ENCODE data around the gene PCNX3. TPM values are rescaled to one million over a fixed set of nuclear protein-coding genes. Genes with fewer than 3 reads are reported as not detected.

PCNX3 gene
- total RNA-seq, result 27.0 and 30.7 TPM in 2 replicates

DNA sequence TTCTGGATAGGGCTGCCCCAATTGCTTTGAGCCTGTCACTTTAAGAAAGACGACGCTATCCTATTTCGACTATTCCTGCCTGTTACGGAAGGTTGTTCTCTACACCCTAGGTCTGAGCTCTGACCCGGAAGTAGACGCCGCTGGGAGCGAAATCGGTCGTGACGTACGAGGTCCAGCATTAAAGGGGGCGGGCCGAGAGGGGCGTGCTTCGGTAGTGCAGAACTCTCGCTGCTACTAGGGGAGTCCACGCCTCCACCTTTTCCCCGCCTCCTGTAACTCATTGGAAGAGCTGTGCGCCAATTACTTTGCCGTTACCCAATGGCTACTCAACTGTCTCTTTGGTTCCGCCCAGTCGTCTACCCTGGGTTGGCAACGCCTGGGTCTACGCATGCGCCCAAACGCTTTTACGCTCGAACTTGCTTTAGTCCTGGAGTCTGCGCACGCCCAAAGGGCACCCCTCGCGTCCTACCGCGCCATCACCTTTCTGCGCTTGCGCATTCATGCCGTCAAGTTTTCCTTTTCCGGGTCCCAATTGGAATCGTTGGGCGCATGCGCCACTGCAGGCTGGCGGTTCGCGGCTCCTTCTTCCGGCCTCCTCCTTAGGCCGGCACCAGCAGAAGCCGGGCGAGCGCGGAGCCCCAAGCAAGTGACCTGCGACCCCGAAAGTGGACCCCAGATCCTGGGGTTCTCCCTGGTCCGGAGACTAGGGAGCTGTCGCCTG is at the start of gene PCNX3:
TSS of gene PCNX3 (plus strand) at position 548 of the 721 bp plus-strand sequence. CDS start 536 bp downstream, outside the sequence.

DNA sequence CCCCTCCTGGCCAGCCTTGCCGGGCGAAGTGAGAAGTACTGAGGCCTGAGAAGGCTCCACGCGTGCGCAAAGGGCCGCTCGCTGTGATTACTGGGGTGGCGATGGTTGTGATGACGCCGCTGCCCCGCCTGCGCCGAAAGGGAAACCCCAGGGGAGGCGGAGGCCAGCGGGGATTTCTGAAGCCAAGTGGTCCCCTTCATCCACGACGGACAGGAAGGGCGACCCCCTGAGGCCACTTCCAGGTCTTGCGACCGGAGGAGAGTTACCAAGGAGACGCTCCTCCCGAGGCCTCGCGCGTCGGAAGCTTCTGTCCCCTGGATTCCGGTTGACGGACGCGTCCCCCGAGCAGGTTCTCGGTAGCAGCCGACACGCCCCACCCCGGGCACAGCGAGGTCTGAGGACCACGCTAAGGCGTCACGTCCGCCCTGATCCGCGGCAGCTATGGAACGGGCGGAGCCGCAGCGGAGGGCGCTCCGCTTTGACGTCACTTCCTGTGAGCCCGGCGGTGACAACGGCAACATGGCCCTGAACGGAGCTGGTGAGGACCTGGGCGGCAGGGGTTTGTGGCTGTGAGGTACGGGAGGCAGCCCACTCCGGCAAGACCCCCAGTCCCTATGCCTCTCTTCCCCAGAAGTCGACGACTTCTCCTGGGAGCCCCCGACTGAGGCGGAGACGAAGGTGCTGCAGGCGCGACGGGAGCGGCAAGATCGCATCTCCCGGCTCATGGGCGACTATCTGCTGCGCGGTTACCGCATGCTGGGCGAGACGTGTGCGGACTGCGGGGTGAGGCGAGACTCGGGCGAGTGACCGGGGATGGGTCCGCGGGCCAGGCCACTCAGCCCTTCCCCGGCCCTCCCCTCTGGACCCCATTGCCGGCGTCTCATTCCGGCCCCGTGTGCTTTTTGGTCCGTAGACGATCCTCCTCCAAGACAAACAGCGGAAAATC is 45.3 kb upstream of the PCNX3 start, which contains the start of gene ZNRD2:
TSS of gene ZNRD2 (plus strand) at position 505 of the 946 bp plus-strand sequence. CDS start at position 520, 15 bp downstream.

DNA sequence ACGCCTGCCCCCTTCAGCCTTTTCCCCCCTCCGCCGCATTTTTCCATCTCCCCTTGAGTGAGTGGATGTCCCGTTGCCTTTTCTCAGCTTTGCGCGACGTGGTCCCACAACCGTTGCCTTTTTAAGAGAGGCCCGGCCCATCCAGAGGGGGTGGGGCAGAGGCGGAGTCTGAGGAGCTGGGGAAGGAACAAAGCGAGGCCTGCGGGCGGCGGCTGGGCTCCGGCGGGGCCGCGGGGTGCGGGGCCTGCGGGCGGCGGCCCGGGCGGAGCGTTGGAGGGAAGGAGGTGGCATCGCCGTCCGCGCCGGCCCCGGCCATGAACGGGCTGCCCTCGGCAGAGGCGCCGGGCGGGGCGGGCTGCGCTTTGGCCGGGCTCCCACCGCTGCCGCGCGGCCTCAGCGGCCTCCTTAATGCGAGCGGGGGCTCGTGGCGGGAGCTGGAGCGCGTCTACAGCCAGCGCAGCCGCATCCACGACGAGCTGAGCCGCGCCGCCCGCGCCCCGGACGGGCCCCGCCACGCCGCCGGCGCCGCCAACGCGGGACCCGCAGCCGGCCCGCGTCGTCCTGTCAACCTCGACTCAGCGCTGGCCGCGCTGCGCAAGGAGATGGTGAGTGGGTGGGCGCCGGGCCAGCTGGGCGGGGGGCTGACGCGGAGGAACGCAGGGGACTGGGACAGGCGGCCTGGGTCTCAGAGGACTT is 43.1 kb upstream of the PCNX3 start, which contains the start of gene FAM89B:
TSS of gene FAM89B (plus strand) at position 183 of the 696 bp plus-strand sequence. CDS start at position 315, 132 bp downstream.

DNA sequence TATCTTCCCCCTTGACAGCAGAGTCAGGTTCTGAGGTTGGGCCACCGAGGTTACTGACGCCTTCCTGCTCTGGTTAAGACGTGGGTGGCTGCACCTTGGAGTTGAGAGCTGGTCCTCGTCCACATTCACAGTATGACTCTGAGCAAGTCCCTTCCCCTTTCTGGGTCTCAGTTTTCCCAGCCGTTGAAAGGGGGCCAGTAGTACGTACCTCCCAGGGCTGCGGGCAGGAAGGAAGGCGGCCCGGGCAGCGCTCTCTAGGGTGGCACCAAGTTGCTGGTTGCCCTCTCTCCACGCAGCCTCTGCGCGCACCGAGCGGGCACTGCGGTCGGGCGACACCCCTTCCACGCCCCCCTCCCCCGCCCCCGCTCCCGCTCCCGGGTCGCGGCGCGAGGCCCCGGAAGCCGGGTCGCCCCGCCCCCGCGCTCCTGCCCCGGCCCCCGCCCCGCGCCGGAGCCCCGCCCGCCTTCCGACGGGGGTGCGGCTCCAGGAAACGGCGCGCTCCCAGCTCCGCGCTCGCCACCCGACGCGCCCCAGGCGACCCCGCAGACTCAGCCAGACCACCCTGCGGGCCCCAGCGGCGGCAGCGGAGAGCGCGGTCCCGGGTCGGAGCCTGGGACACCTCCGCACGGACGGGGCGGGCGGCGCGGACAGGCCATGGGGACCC is 39.9 kb upstream of the PCNX3 start, which contains the start of gene EHBP1L1:
TSS of gene EHBP1L1 (plus strand) at position 486 of the 664 bp plus-strand sequence. CDS start 250 bp downstream, outside the sequence.

DNA sequence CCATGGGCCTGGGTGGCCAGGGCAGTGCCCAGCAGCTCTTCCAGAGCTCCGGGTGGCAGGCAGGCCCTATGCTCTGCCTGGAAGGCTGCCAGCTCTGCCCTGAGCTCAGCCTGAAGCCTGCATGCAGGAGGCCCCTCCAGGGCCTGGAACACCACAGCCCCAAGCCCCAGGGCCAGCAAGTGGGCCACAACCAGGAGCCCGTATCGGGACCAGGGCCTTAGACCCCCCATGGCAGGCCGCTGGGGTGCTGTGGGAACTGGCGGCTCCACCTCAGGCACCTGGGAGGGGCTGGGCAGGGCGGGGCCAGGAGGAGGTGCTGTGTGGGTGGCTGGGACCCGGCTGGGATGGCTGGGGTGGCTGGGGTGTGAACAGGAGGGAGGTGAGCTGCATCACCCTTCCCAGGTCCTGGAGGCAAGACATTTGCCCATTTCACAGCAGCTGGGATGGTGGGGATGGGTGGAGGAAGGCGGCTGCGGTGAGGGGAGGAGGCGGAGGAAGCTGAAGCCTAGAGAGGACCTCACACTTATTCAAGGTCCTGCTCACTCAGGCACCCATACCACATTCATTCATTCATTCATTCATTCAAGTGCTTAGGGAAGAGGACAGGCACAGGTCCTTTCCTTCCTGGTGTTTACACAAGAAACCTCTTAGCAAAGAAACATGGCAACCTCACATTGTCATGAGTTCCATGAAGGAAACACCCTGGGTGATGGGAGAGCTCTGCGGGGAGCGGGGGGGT is 19.9 kb upstream of the PCNX3 start, which contains the start of gene KCNK7:
TSS of gene KCNK7 (minus strand) at position 258 of the 739 bp plus-strand sequence. CDS start at position 230, 28 bp downstream.

DNA sequence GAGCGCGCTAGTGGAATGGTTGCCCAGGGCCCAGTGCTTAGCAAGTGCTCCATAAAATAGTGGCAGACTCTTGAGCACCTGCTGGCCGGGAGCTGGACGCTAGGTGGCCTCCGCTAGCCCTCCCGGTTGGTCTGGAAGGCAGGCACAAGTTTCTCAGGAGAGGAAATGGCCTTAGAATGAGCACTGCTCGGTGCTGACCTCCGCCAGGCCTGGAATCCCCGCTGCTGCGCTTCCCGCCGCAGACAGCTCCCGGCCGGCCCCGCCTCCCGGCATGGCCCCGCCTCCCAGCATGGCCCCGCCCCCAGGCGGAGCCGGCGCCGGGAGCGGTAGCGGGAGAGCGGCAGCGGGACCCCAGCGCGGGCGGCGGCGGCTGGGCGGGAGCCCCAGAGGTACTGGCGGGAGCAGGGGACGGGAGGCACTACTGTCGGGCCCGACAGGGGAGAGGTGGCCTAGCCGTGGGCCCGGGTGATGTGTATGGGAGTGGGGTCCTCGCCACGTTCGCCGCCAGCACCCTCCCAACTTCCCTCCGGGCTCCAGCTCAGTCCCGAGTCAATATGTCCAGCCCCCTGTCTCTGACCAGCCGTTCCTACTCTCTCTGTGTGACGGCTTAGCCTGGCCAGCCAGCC is 22.3 kb downstream of the PCNX3 start, which contains the start of gene SIPA1:
TSS of gene SIPA1 (plus strand) at position 308 of the 626 bp plus-strand sequence. CDS start 2,821 bp downstream, outside the sequence.

DNA sequence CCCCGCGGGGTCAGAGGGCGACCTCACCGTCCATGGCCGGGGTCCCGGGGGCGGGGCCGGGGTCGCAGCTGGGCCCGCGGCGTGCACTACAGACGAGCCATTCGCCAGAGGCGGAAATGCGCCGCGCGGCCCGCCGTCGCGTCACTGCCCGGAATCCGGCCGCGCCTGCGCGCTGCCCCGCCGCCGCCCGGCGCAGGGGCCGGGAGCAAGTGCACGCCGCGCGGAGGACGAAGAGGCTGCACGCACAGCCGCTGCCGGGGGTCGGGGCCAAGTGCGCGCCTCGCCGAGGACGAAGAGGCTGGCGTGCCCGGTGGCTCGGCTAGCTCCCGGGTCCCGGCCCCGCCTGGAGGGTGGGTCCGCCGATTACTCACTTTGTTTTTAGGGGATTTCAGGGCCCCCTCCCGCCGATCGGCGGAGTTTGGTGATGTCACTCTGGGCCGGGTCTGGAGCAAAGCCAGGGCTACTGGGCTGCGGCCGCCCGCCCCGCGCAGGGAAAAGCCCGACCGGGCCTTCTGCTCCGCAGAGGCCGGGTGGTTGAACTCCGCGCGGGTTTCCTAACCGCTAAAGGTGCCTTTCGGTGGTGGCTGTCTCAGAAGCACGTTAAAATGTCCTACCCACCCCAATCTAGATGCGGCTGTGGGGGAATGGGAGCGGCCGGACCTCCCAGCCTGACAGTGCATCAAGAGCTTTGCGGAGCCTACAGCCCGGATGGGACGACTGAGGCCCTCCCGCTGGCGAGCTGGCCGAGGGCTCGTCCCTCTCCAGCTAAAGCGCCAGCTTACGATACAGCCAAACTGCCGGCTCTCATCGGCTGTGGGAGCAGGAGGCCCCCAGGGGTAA is 47.4 kb downstream of the PCNX3 start, which contains the start of gene RELA:
TSS of gene RELA (minus strand) at position 118 of the 840 bp plus-strand sequence. CDS start at position 34, 84 bp downstream.

Other genes starting within 250 kb of the PCNX3 start
- 0.23 and 1.4 TPM in 2 replicates for gene SLC25A45, start 233.1 kb upstream of the PCNX3 start, total RNA-seq
- 55.0 and 62.9 TPM in 2 replicates for gene FRMD8, start 229.1 kb upstream of the PCNX3 start, total RNA-seq
- gene NEAT1, start 193.0 kb upstream of the PCNX3 start, total RNA-seq, result 4.3 and 7.9 TPM in 2 replicates
- 636 and 1,552 TPM in 2 replicates for gene MALAT1, start 116.7 kb upstream of the PCNX3 start, total RNA-seq
- gene SCYL1, start 90.7 kb upstream of the PCNX3 start, total RNA-seq, result 86.5 and 88.0 TPM in 2 replicates
- 24.9 and 43.0 TPM in 2 replicates for gene LTBP3, start 57.4 kb upstream of the PCNX3 start, total RNA-seq
- gene ZNRD2, start 45.3 kb upstream of the PCNX3 start, total RNA-seq, result 66.4 and 90.1 TPM in 2 replicates
- 37.1 and 47.3 TPM in 2 replicates for gene FAM89B, start 43.2 kb upstream of the PCNX3 start, total RNA-seq
- gene EHBP1L1, start 39.7 kb upstream of the PCNX3 start, total RNA-seq, result 55.5 and 75.6 TPM in 2 replicates
- 0.23 and 0.57 TPM in 2 replicates for gene KCNK7, start 20.0 kb upstream of the PCNX3 start, total RNA-seq
- gene MAP3K11, start 1.6 kb upstream of the PCNX3 start, total RNA-seq, result 34.0 and 37.3 TPM in 2 replicates
- gene SIPA1, start 22.3 kb downstream of the PCNX3 start, total RNA-seq, result 19.0 and 19.4 TPM in 2 replicates
- 51.6 and 64.1 TPM in 2 replicates for gene RELA, start 47.1 kb downstream of the PCNX3 start, total RNA-seq
- 38.3 and 42.5 TPM in 2 replicates for gene KAT5, start 96.5 kb downstream of the PCNX3 start, total RNA-seq
- gene RNASEH2C, start 105.0 kb downstream of the PCNX3 start, total RNA-seq, result 48.7 and 94.1 TPM in 2 replicates
- gene AP5B1, start 165.2 kb downstream of the PCNX3 start, total RNA-seq, result 11.8 and 13.9 TPM in 2 replicates
- gene OVOL1, start 171.3 kb downstream of the PCNX3 start, total RNA-seq, result 0.91 and 3.8 TPM in 2 replicates
- gene SNX32, start 218.2 kb downstream of the PCNX3 start, total RNA-seq, result 0.23 TPM in 1 of 2 replicates, not detected in the other
- gene CFL1, start 242.4 kb downstream of the PCNX3 start, total RNA-seq, result 1,280 and 1,622 TPM in 2 replicates
- gene MUS81, start 244.7 kb downstream of the PCNX3 start, total RNA-seq, result 44.5 and 44.8 TPM in 2 replicates

Data from hair follicular keratinocyte (primary cell).